Measurements from ENCODE around the gene CNRIP1.

The CNRIP1 gene

DNA sequence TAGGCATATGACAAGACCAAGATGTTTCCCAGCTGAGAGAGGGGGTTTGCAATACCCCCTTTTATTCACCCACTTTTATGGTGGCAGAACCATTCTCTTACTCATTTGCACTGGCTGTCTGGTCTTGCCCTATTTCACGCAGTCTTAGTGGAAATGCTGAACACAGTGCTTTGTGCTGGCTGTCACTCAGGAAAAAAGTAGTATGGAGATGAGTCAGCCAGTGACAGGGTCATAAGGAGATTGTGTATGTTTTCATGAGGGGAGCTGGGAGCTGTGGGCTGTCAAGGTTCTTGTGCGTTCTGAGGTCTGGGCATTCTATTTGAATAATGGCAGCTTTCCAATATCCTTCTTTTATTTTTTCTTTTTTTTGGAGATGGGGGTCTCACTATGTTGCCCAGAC, 10.9 kb upstream of the CNRIP1 start:
- TF ChIP-seq, protein P1, sequence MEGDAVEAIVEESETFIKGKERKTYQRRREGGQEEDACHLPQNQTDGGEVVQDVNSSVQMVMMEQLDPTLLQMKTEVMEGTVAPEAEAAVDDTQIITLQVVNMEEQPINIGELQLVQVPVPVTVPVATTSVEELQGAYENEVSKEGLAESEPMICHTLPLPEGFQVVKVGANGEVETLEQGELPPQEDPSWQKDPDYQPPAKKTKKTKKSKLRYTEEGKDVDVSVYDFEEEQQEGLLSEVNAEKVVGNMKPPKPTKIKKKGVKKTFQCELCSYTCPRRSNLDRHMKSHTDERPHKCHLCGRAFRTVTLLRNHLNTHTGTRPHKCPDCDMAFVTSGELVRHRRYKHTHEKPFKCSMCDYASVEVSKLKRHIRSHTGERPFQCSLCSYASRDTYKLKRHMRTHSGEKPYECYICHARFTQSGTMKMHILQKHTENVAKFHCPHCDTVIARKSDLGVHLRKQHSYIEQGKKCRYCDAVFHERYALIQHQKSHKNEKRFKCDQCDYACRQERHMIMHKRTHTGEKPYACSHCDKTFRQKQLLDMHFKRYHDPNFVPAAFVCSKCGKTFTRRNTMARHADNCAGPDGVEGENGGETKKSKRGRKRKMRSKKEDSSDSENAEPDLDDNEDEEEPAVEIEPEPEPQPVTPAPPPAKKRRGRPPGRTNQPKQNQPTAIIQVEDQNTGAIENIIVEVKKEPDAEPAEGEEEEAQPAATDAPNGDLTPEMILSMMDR (IDR thresholded peaks at IDR 0.05; ENCODE audit: extremely low read depth, insufficient read depth, missing control alignments) = no peak
- no peak for DNase-seq (ENCODE audit: low spot score)
- in situ Hi-C loops (cut with MboI; ENCODE audit: low pct_unique_long_range_greater_than_20kb, low sequenced_read_pairs, unreplicated experiment) = no loop called here

DNA sequence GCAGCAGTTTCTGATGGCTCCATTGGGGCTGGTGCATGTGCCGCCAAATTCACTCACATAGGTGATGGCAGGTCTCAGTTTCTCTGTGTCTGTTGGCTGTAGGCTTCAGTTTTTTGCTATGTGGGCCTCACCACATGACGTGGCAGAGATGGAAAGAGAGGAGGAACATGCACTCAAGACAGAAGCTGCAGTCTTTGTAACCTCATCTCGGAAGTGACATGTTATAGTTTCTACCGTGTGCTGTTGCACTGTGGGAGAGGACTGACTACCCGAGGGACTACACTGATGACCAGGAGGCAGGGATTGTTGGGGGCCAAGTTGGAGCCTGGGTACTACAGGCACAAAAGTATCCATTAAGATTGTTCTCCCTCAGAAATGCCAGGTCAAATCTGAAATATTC, 9.2 kb upstream of the CNRIP1 start:
- no peak for DNase-seq (ENCODE audit: low spot score)
- TF ChIP-seq, protein P1 (IDR thresholded peaks at IDR 0.05; ENCODE audit: extremely low read depth, insufficient read depth, missing control alignments) = no peak
- in situ Hi-C loops (cut with MboI; ENCODE audit: low pct_unique_long_range_greater_than_20kb, low sequenced_read_pairs, unreplicated experiment) = no loop called here

DNA sequence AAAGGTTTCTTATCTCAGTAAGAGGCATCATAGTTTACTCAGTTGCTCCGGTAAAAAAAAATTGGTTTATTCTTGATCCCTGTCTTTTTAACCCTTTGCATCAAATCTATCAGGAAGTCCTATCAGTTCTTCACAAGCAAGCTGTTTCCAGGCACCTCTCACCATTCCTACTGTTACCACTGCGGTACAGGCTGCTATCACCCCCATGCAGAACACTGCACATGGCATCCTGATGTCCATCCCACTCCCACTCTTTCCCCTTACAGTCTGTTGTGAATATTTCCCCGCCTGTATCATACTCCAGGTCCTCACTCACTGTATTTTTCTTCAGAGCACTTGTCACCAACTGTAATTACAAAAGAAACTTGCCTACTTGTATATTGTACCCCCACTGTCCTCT, 5.3 kb upstream of the CNRIP1 start:
- no peak for DNase-seq (ENCODE audit: low spot score)
- TF ChIP-seq, protein P1 (IDR thresholded peaks at IDR 0.05; ENCODE audit: extremely low read depth, insufficient read depth, missing control alignments) = no peak
- in situ Hi-C loops (cut with MboI; ENCODE audit: low pct_unique_long_range_greater_than_20kb, low sequenced_read_pairs, unreplicated experiment) = no loop called here

DNA sequence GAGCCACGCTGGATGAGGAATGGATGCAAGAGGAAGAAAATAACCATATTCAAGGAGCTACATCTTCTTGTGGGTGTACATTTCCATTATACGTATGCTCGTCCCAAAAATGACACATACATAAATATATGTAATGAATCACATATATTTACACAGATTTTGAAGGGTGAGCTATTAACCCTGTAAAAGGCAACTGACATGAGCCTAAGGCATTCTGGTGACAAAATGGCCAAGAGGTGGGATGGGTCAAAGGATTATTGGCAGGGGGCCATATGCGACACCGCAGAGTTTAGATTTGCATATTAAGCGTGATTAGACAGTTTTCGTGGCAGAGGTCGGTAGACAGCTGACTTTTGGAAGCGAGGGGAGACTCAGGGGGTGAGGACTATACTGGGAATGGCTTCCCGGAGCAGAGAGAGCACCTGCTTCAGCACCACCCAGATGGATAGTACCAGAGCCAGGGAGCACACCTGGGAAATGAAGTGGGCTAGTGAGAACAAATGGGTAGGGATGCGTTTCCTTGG, 431 bp upstream of the CNRIP1 start:
- DNase-seq (ENCODE audit: low spot score) = no peak
- in situ Hi-C loops (cut with MboI; ENCODE audit: low pct_unique_long_range_greater_than_20kb, low sequenced_read_pairs, unreplicated experiment) = no loop called here
- TF ChIP-seq, protein P1 (IDR thresholded peaks at IDR 0.05; ENCODE audit: extremely low read depth, insufficient read depth, missing control alignments) = no peak

DNA sequence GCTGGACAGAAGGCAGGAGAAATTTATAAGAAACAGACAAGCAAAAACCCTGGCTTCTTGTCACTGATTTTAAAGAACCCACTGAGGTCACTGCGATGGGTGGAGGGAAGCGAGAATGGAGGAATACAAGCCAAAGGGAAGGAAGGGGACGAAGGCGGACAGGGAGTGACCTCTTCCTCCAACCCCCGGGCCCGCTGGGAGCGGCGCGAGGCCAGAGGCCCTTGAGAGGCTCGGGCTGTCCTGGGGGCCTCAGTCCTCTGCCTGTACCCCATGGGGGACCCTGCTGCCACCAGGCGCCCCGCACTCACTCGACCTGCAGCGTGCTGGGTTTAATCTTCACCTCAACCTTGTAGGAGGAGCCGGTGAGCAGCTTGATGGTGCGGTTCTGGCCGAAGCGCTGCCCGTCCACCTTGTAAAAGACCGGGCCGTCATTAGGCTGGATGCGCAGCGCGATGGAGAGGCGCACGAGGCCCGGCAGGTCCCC, 793 bp downstream of the CNRIP1 start:
- in situ Hi-C loops (cut with MboI; ENCODE audit: low pct_unique_long_range_greater_than_20kb, low sequenced_read_pairs, unreplicated experiment) = no loop called here
- DNase-seq (ENCODE audit: low spot score) = no peak
- TF ChIP-seq, protein P1 (IDR thresholded peaks at IDR 0.05; ENCODE audit: extremely low read depth, insufficient read depth, missing control alignments) = no peak

DNA sequence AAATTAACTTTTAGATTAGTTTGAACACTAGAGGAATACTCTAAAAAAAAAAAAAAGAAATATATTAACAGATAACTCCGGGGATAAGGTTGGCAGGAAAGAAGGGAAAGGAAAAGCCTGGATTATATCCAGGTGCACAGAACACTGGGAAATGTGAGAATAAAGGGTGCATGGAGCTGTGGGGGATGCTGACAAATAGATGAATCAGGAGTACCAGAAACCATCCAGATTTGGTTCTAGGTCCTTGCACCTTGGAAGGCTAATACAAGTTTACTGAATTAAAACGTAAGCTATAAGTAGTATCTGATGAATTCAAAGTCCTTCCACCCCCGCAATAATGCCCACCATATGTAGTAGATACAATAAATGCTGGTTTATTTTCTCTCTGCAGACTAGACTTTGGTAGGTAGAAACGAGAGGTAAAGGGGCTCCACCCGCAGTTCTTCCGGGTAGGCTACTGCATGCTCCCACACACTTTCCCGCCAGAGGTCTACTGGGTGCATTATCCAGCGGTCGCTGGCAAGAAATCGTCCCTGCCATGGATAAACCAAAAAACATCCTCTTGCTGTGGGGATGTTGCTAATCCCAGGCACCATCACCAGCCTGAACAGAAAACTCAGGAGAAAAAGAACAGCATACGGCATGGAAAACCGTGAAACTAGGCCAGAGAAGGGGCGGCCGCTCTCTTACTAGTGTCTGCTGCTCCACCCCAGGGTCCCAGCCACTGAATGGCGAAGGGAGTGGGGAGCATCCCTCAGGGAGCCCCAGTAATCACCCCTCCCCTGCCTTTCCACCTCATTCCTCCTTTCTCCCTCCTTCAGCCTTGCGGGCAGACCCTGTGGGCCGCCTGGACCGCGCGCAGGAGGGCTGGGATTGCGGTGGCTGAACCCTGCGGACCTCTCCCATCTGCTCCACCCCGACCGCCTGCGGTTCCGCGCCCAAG, 1.5 kb downstream of the CNRIP1 start:
- DNase-seq (ENCODE audit: low spot score) = no peak
- in situ Hi-C loops (cut with MboI; ENCODE audit: low pct_unique_long_range_greater_than_20kb, low sequenced_read_pairs, unreplicated experiment) = no loop called here
- TF ChIP-seq, protein P1 (IDR thresholded peaks at IDR 0.05; ENCODE audit: extremely low read depth, insufficient read depth, missing control alignments) = no peak
